Eye (tissue), 1 donor: ENCODE measurements around the gene BOLA1.
"Not testable (repeated sequence)": the region's sequence is repeated elsewhere in the genome, so short reads cannot be mapped to it uniquely, and the experiment has no call there.

Experiments
- DNase-seq: peaks from one replicate; pipeline ENCODE4 v3.0.0-alpha.2; 2015

Gene BOLA1

GRCh38 chr1:149899460-149900284 is at the start of gene BOLA1:
Gene BOLA1 (plus strand): TSS chr1:149899568. CDS start chr1:149900060, 492 bp downstream.
- peak; percentile 98 for DNase-seq

- peak; percentile 72 for DNase-seq
Observed at GRCh38 chr1:149849947-149850360, 49.4 kb upstream of the BOLA1 start.

- DNase-seq: not testable (repeated sequence)
Observed at GRCh38 chr1:149850732-149851345, 48.5 kb upstream of the BOLA1 start.

GRCh38 chr1:149851585-149852213 is 47.7 kb upstream of the BOLA1 start:
- not testable (repeated sequence) for DNase-seq

- not testable (repeated sequence) for DNase-seq
Observed at GRCh38 chr1:149852263-149852662, 47.1 kb upstream of the BOLA1 start.

GRCh38 chr1:149860271-149860670 is 39.1 kb upstream of the BOLA1 start:
- not testable (repeated sequence) for DNase-seq

GRCh38 chr1:149860684-149861496 is 38.5 kb upstream of the BOLA1 start:
- DNase-seq: not testable (repeated sequence)

- not testable (repeated sequence) for DNase-seq
Observed at GRCh38 chr1:149861497-149862054, 37.8 kb upstream of the BOLA1 start.

GRCh38 chr1:149866887-149867286 is 32.5 kb upstream of the BOLA1 start:
- not testable (repeated sequence) for DNase-seq

GRCh38 chr1:149873060-149873459 is 26.3 kb upstream of the BOLA1 start:
- DNase-seq: not testable (repeated sequence)

GRCh38 chr1:149877211-149877946 is 22.0 kb upstream of the BOLA1 start:
- DNase-seq: no peak

- no peak for DNase-seq
Observed at GRCh38 chr1:149879556-149879955, 19.8 kb upstream of the BOLA1 start.

GRCh38 chr1:149881876-149882275 is 17.5 kb upstream of the BOLA1 start:
- DNase-seq: no peak

GRCh38 chr1:149883598-149884247 is 15.6 kb upstream of the BOLA1 start:
- no peak for DNase-seq

- peak; percentile 78 for DNase-seq
Observed at GRCh38 chr1:149884433-149885338, 14.7 kb upstream of the BOLA1 start.

- peak; percentile 95 for DNase-seq
Observed at GRCh38 chr1:149885339-149886120, 13.8 kb upstream of the BOLA1 start.

- DNase-seq: not testable (repeated sequence)
Observed at GRCh38 chr1:149886121-149886395, 13.3 kb upstream of the BOLA1 start.

GRCh38 chr1:149886396-149887195 is 12.8 kb upstream of the BOLA1 start:
- DNase-seq: peak; percentile 100

- DNase-seq: not testable (repeated sequence)
Observed at GRCh38 chr1:149887196-149887455, 12.2 kb upstream of the BOLA1 start.
